H9 (cell line): ENCODE measurements around the gene CFAP73. TPM values are rescaled to one million over a fixed set of nuclear protein-coding genes. Genes with fewer than 3 reads are reported as not detected.

Source experiments
- DNase-seq: peaks from one replicate; pipeline ENCODE4 v3.0.0-alpha.2; 2017
- H2AFZ ChIP-seq: one replicate; pipeline ENCODE4 v1.6.1; 2013; ENCODE audit warnings: mild to moderate bottlenecking, low read length, control low read depth, moderate library complexity
- H2AK5ac ChIP-seq: 2 replicates; pipeline ENCODE4 v1.6.1; 2013; ENCODE audit warnings: low read length, control low read depth, mixed read lengths; ENCODE audit not compliant: insufficient read length
- H2BK120ac ChIP-seq: one replicate; pipeline ENCODE4 v1.6.1; 2013; ENCODE audit warnings: low read depth, mild to moderate bottlenecking, low read length, control low read depth, inconsistent platforms; ENCODE audit not compliant: poor library complexity, severe bottlenecking
- H2BK12ac ChIP-seq: 2 replicates; pipeline ENCODE4 v1.6.1; 2013; ENCODE audit warnings: low read length, control low read depth, mixed read lengths, low read depth; ENCODE audit not compliant: insufficient read length
- H2BK15ac ChIP-seq: 2 replicates; pipeline ENCODE4 v1.6.1; 2013; ENCODE audit warnings: low read depth, low read length, control low read depth
- H2BK20ac ChIP-seq: one replicate; pipeline ENCODE4 v1.6.1; 2013; ENCODE audit warnings: low read depth, mild to moderate bottlenecking, low read length, control low read depth, inconsistent platforms; ENCODE audit not compliant: poor library complexity, severe bottlenecking
- H2BK5ac ChIP-seq: 2 replicates; pipeline ENCODE4 v1.6.1; 2013; ENCODE audit warnings: low read length, control low read depth, mixed read lengths; ENCODE audit not compliant: insufficient read length
- H3K14ac ChIP-seq: 2 replicates; pipeline ENCODE4 v1.6.1; 2013; ENCODE audit warnings: low read length, control low read depth; ENCODE audit not compliant: insufficient read depth
- H3K18ac ChIP-seq: 2 replicates; pipeline ENCODE4 v1.6.1; 2013; ENCODE audit warnings: low read depth, mild to moderate bottlenecking, mixed read lengths, low read length, control low read depth; ENCODE audit not compliant: insufficient read length
- H3K23ac ChIP-seq: 2 replicates; pipeline ENCODE4 v1.6.1; 2013; ENCODE audit warnings: low read length, control low read depth, mixed read lengths, low read depth; ENCODE audit not compliant: insufficient read length
- H3K23me2 ChIP-seq: 2 replicates; pipeline ENCODE4 v1.6.1; 2013; ENCODE audit warnings: low read depth, mild to moderate bottlenecking, mixed read lengths, low read length, control low read depth; ENCODE audit not compliant: insufficient read length, poor library complexity, severe bottlenecking
- H3K27ac ChIP-seq: 2 replicates; pipeline ENCODE4 v1.5.1; 2013; ENCODE audit warnings: low read length, control low read depth, mixed read lengths, low read depth; ENCODE audit not compliant: insufficient read length
- H3K27me3 ChIP-seq: 2 replicates; pipeline ENCODE4 v1.6.1; 2013; ENCODE audit warnings: low read length, control low read depth, inconsistent platforms; ENCODE audit not compliant: insufficient read depth
- H3K4ac ChIP-seq: 2 replicates; pipeline ENCODE4 v1.6.1; 2013; ENCODE audit warnings: low read depth, mild to moderate bottlenecking, control low read depth, inconsistent platforms, low read length, moderate library complexity
- H3K4me1 ChIP-seq: 2 replicates; pipeline ENCODE4 v1.6.1; 2013; ENCODE audit warnings: low read length, control low read depth, inconsistent platforms; ENCODE audit not compliant: insufficient read depth
- H3K4me2 ChIP-seq: 2 replicates; pipeline ENCODE4 v1.6.1; 2013; ENCODE audit warnings: low read length, control low read depth, mixed read lengths; ENCODE audit not compliant: insufficient read length, insufficient read depth
- H3K56ac ChIP-seq: 2 replicates; pipeline ENCODE4 v1.6.1; 2013; ENCODE audit warnings: low read depth, mild to moderate bottlenecking, mixed read lengths, low read length, control low read depth; ENCODE audit not compliant: insufficient read length
- H3K79me1 ChIP-seq: 2 replicates; pipeline ENCODE4 v1.6.1; 2013; ENCODE audit warnings: low read depth, mild to moderate bottlenecking, moderate library complexity, low read length, control low read depth, inconsistent platforms; ENCODE audit not compliant: insufficient read depth, poor library complexity, severe bottlenecking
- H3K79me2 ChIP-seq: 2 replicates; pipeline ENCODE4 v1.6.1; 2013; ENCODE audit warnings: low read length, control low read depth, inconsistent platforms; ENCODE audit not compliant: insufficient read depth
- H3K9ac ChIP-seq: 2 replicates; pipeline ENCODE4 v1.6.1; 2013; ENCODE audit warnings: low read length, control low read depth, mixed read lengths; ENCODE audit not compliant: insufficient read length; ENCODE audit errors: extremely low read depth
- H3K9me3 ChIP-seq: one replicate; pipeline ENCODE4 v1.6.1; 2013; ENCODE audit warnings: low read depth, low read length, inconsistent platforms; ENCODE audit not compliant: control insufficient read depth
- H3T11ph ChIP-seq: one replicate; pipeline ENCODE4 v1.6.1; 2013; ENCODE audit warnings: mild to moderate bottlenecking, low read length, control low read depth, inconsistent platforms
- H4K20me1 ChIP-seq: one replicate; pipeline ENCODE4 v1.6.1; 2013; ENCODE audit not compliant: control insufficient read depth, insufficient read length, insufficient read depth
- H4K5ac ChIP-seq: 2 replicates; pipeline ENCODE4 v1.6.1; 2013; ENCODE audit warnings: low read depth, mild to moderate bottlenecking, mixed read lengths, low read length, control low read depth; ENCODE audit not compliant: insufficient read length
- H4K8ac ChIP-seq: replicated peaks from 2 replicates; pipeline ENCODE4 v1.6.1; 2013; ENCODE audit warnings: low read length, control low read depth, mixed read lengths, low read depth; ENCODE audit not compliant: insufficient read length
- H4K91ac ChIP-seq: 2 replicates; pipeline ENCODE4 v1.6.1; 2013; ENCODE audit warnings: low read depth, mild to moderate bottlenecking, moderate library complexity, mixed read lengths, low read length, control low read depth; ENCODE audit not compliant: insufficient read length
- H3K27ac Mint-ChIP-seq, 3 experiments: 2 replicates in 2 of 3; 3 replicates in 1 of 3; pipeline ENCODE4 v1.8.0; 2020 to 2021; ENCODE audit warnings: mixed read lengths in 3 of 3, mild to moderate bottlenecking in 1 of 3, moderate library complexity in 1 of 3
- H3K27me3 Mint-ChIP-seq: 2 replicates; pipeline ENCODE4 v1.8.0; 2021; ENCODE audit warnings: low read depth, mild to moderate bottlenecking, moderate library complexity, mixed read lengths
- H3K36me3 Mint-ChIP-seq, 3 experiments: 2 replicates in 2 of 3; 3 replicates in 1 of 3; pipeline ENCODE4 v1.8.0; 2020 to 2021; ENCODE audit warnings: low read depth in 3 of 3, mixed read lengths in 3 of 3; ENCODE audit not compliant: insufficient read depth in 1 of 3
- H3K4me1 Mint-ChIP-seq, 2 experiments: 2 replicates each; pipeline ENCODE4 v1.8.0; 2020; ENCODE audit warnings: mixed read lengths in 2 of 2
- H3K4me3 Mint-ChIP-seq, 2 experiments: 2 replicates in 1 of 2; 3 replicates in 1 of 2; pipeline ENCODE4 v1.8.0; 2020 to 2021; ENCODE audit warnings: mild to moderate bottlenecking in 2 of 2, mixed read lengths in 2 of 2, moderate library complexity in 1 of 2
- H3K9me3 Mint-ChIP-seq, 2 experiments: 2 replicates in 1 of 2; 3 replicates in 1 of 2; pipeline ENCODE4 v1.8.0; 2020; ENCODE audit warnings: mild to moderate bottlenecking in 2 of 2, mixed read lengths in 2 of 2, moderate library complexity in 1 of 2
- WGBS: extraction: QIAGEN DNeasy Blood & Tissue Kit; methylation state at CpG from one replicate; pipeline ENCODE4 v1.1.7; 2013; ENCODE audit warnings: missing lambda C conversion rate, low lambda C conversion rate, mixed read lengths; ENCODE audit not compliant: insufficient read length; ENCODE audit errors: extremely low coverage; 5-methylcytosine and 5-hydroxymethylcytosine counted together
- total RNA-seq: library from RNA; stranded (reverse); gene quantifications from 2 replicates; pipeline ENCODE4 v1.2.1, GENCODE V29; 2021
- TF ChIP-seq, protein P1 (sequence below): fragments of 200-600 bp; sonication (generic); conservative IDR thresholded peaks from 3 replicates; pipeline ENCODE4 v1.8.0; 2021; ENCODE audit warnings: antibody characterized with exemption, mild to moderate bottlenecking

The CFAP73 gene
- total RNA-seq, 1 experiment from 2014 or later, result not detected

DNA sequence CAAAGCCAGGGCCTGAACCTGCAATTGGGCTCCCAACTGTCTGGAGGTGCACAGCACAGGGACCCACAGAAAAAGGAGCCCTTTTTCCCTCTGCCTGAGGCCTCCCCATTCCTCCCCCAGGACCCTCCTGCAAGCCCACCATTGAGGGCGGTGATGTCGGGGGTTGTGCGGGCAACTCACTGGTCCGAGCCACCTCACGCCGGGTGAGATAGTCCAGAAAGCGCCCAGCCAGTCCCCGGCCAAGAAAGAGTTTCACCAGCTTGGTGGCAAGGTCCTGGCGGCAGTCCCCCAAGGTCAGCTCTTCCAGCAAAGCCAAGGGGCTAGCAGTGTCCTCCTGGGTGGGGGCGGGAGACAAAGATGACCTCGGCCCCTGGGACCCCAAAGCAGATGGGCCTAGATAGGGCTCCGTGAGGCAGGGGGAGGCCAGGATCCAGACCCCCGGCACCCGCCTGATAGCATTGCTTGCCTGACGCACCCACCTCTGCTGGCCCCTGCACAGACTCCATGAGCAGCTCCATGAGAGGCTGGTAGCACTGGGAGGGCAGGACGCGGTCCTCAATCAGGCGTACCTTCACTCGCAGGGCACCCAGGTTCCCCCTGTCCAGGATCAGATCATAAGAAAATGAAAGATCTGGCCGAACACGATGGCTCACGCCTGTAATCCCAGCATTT, 33.9 kb upstream of the CFAP73 start:
- H3K18ac ChIP-seq, result no peak overlapping the region
- no peaks in the 10 kb centered on the region for H3K27me3 Mint-ChIP-seq
- H3K23ac ChIP-seq, result no peak overlapping the region
- H3K9me3 ChIP-seq, result no peaks in the 10 kb centered on the region
- H2BK15ac ChIP-seq, result no peak overlapping the region
- H3K79me2 ChIP-seq, result no peaks in the 10 kb centered on the region
- no peak overlapping the region for H3K4me3 Mint-ChIP-seq
- no peak overlapping the region for H2BK120ac ChIP-seq
- H2BK5ac ChIP-seq, result no peak overlapping the region
- H3K9ac ChIP-seq, result no peak overlapping the region
- H3K27ac Mint-ChIP-seq, result no peak overlapping the region
- no peak overlapping the region for H4K8ac ChIP-seq
- H3K4me2 ChIP-seq, result no peak overlapping the region
- no peaks in the 10 kb centered on the region for H3K79me1 ChIP-seq
- no peak overlapping the region for H2AK5ac ChIP-seq
- H3K56ac ChIP-seq, result no peak overlapping the region
- no peak overlapping the region for H2BK20ac ChIP-seq
- no peaks in the 10 kb centered on the region for H3K27me3 ChIP-seq
- no peaks in the 10 kb centered on the region for H3K23me2 ChIP-seq
- no peak overlapping the region for H2AFZ ChIP-seq
- no peak overlapping the region for H3K4ac ChIP-seq
- no peaks in the 10 kb centered on the region for H3K9me3 Mint-ChIP-seq
- H4K91ac ChIP-seq, result no peak overlapping the region
- H3K4me1 Mint-ChIP-seq, result peaks cover 4 to 13% of the 10 kb centered on the region in 2 experiments
- H3K4me1 ChIP-seq, result no peaks in the 10 kb centered on the region
- no peak overlapping the region for H4K5ac ChIP-seq
- no peak for DNase-seq
- H3K36me3 Mint-ChIP-seq, result no peaks in the 10 kb centered on the region
- H2BK12ac ChIP-seq, result no peak overlapping the region
- TF ChIP-seq, protein P1, sequence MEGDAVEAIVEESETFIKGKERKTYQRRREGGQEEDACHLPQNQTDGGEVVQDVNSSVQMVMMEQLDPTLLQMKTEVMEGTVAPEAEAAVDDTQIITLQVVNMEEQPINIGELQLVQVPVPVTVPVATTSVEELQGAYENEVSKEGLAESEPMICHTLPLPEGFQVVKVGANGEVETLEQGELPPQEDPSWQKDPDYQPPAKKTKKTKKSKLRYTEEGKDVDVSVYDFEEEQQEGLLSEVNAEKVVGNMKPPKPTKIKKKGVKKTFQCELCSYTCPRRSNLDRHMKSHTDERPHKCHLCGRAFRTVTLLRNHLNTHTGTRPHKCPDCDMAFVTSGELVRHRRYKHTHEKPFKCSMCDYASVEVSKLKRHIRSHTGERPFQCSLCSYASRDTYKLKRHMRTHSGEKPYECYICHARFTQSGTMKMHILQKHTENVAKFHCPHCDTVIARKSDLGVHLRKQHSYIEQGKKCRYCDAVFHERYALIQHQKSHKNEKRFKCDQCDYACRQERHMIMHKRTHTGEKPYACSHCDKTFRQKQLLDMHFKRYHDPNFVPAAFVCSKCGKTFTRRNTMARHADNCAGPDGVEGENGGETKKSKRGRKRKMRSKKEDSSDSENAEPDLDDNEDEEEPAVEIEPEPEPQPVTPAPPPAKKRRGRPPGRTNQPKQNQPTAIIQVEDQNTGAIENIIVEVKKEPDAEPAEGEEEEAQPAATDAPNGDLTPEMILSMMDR, result no peak
- no peaks in the 10 kb centered on the region for H4K20me1 ChIP-seq
- H3T11ph ChIP-seq, result no peak overlapping the region
- WGBS, result no CpG with 5 or more reads among the region's 22 CpGs
- no peak overlapping the region for H3K27ac ChIP-seq
- no peak overlapping the region; the same call in 1 of the 2 replicates for H3K14ac ChIP-seq
